Kasumi-1 (cell line): ENCODE results near the gene KLHDC4.
"Not testable (repeated sequence)": the region's sequence is repeated elsewhere in the genome, so short reads cannot be mapped to it uniquely, and the experiment has no call there.

Experiments used
- DNase-seq, 2 experiments: peaks; one replicate each; lab custom pipeline; 2025; lab: John Stamatoyannopoulos, UW

Gene KLHDC4

GRCh38 chr16:87720446-87720845, 45.3 kb downstream of the KLHDC4 start:
- no peak for DNase-seq

GRCh38 chr16:87718831-87719230, 47.0 kb downstream of the KLHDC4 start:
- not testable (repeated sequence) for DNase-seq

- DNase-seq: no peak
Observed at GRCh38 chr16:87715658-87716057, 50.1 kb downstream of the KLHDC4 start.

- DNase-seq: no peak
Observed at GRCh38 chr16:87715231-87715630, 50.6 kb downstream of the KLHDC4 start.

- peak; percentile 58 to 59 for DNase-seq
Observed at GRCh38 chr16:87713451-87714229, 52.1 kb downstream of the KLHDC4 start.

GRCh38 chr16:87712184-87712762, 53.5 kb downstream of the KLHDC4 start:
- no peak for DNase-seq

GRCh38 chr16:87710887-87711286, 54.9 kb downstream of the KLHDC4 start:
- no peak for DNase-seq

GRCh38 chr16:87709677-87710076, 56.1 kb downstream of the KLHDC4 start:
- no peak for DNase-seq

GRCh38 chr16:87708881-87709638, 56.7 kb downstream of the KLHDC4 start:
- no peak for DNase-seq

GRCh38 chr16:87707714-87708580, 57.8 kb downstream of the KLHDC4 start:
- DNase-seq: no peak

- no peak for DNase-seq
Observed at GRCh38 chr16:87707097-87707496, 58.7 kb downstream of the KLHDC4 start.

GRCh38 chr16:87706278-87707000, 59.3 kb downstream of the KLHDC4 start:
- DNase-seq: no peak

GRCh38 chr16:87705771-87706277, 60.0 kb downstream of the KLHDC4 start:
- no peak for DNase-seq

- no peak for DNase-seq
Observed at GRCh38 chr16:87704754-87705353, 60.9 kb downstream of the KLHDC4 start.

- no peak for DNase-seq
Observed at GRCh38 chr16:87703835-87704375, 61.9 kb downstream of the KLHDC4 start.

GRCh38 chr16:87703071-87703470, 62.7 kb downstream of the KLHDC4 start:
- no peak for DNase-seq

GRCh38 chr16:87702325-87702811, 63.4 kb downstream of the KLHDC4 start:
- DNase-seq: peak; percentile 86 to 88

GRCh38 chr16:87701505-87701921, 64.3 kb downstream of the KLHDC4 start:
- DNase-seq: no peak

- DNase-seq: no peak
Observed at GRCh38 chr16:87701078-87701460, 64.7 kb downstream of the KLHDC4 start.

- no peak for DNase-seq
Observed at GRCh38 chr16:87700406-87701077, 65.2 kb downstream of the KLHDC4 start.
